DMS153 (cell line): ENCODE measurements around the gene SIRT2.
"Not testable (repeated sequence)": the region's sequence is repeated elsewhere in the genome, so short reads cannot be mapped to it uniquely, and the experiment has no call there.

Source experiments
- DNase-seq: peaks from one replicate; lab custom pipeline; 2025; lab: John Stamatoyannopoulos, UW

Gene SIRT2

GRCh38 chr19:38830039-38830733 lies 69.2 kb downstream of the SIRT2 start:
- no peak for DNase-seq

GRCh38 chr19:38829203-38829602 lies 70.2 kb downstream of the SIRT2 start:
- not testable (repeated sequence) for DNase-seq
